WTC11 (cell line): ENCODE measurements around the gene EHD1.

Experiments
- AFF4 ChIP-seq: sonication (generic); formaldehyde crosslinking; IDR thresholded peaks from 2 replicates; pipeline ENCODE4 v1.8.1; 2023; ENCODE audit warnings: mild to moderate bottlenecking, missing genetic modification reagents, borderline replicate concordance
- ATF1 ChIP-seq: sonication (generic); formaldehyde crosslinking; IDR thresholded peaks from 2 replicates; pipeline ENCODE4 v1.8.1; 2023; ENCODE audit warnings: mild to moderate bottlenecking, moderate library complexity, missing genetic modification reagents
- CBFB ChIP-seq: sonication (generic); formaldehyde crosslinking; IDR thresholded peaks from 2 replicates; pipeline ENCODE4 v1.8.1; 2022; ENCODE audit warnings: mild to moderate bottlenecking, low read depth, missing genetic modification reagents
- CTCF ChIP-seq: fragments of 200-600 bp; IDR thresholded peaks from 2 replicates; pipeline ENCODE4 v1.8.0; 2022; ENCODE audit warnings: antibody characterized with exemption
- FOXJ3 ChIP-seq: sonication (generic); formaldehyde crosslinking; IDR thresholded peaks from 2 replicates; pipeline ENCODE4 v1.9.0; 2021; ENCODE audit warnings: missing genetic modification reagents, mild to moderate bottlenecking, borderline replicate concordance
- IRF2 ChIP-seq: sonication (generic); formaldehyde crosslinking; IDR thresholded peaks from 2 replicates; pipeline ENCODE4 v1.8.0; 2022; ENCODE audit warnings: low read depth, missing genetic modification reagents, borderline replicate concordance
- JUN ChIP-seq: sonication (generic); formaldehyde crosslinking; IDR thresholded peaks from 2 replicates; pipeline ENCODE4 v1.8.0; 2023; ENCODE audit warnings: mild to moderate bottlenecking, missing genetic modification reagents
- NR3C1 ChIP-seq: sonication (generic); formaldehyde crosslinking; conservative IDR thresholded peaks from 2 replicates; pipeline ENCODE4 v1.8.1; 2023; ENCODE audit warnings: low read depth, mild to moderate bottlenecking, missing genetic modification reagents
- ZNF138 ChIP-seq: sonication (generic); formaldehyde crosslinking; conservative IDR thresholded peaks from 2 replicates; pipeline ENCODE4 v1.8.1; 2022; ENCODE audit warnings: mild to moderate bottlenecking, moderate library complexity, missing genetic modification reagents
- ZNF317 ChIP-seq: sonication (generic); formaldehyde crosslinking; IDR thresholded peaks from 2 replicates; pipeline ENCODE4 v1.8.1; 2023; ENCODE audit warnings: low read depth, mild to moderate bottlenecking, moderate library complexity, missing genetic modification reagents, borderline replicate concordance
- TF ChIP-seq, protein P1 (sequence below): sonication (generic); formaldehyde crosslinking; conservative IDR thresholded peaks from 2 replicates; pipeline ENCODE4 v1.8.1; 2022; ENCODE audit warnings: mild to moderate bottlenecking, missing genetic modification reagents
- TF ChIP-seq, protein P2 (sequence below): sonication (generic); formaldehyde crosslinking; IDR thresholded peaks from 2 replicates; pipeline ENCODE4 v1.8.1; 2023; ENCODE audit warnings: mild to moderate bottlenecking, missing genetic modification reagents, moderate library complexity
- TF ChIP-seq, protein P3 (sequence below): sonication (generic); formaldehyde crosslinking; IDR thresholded peaks from 2 replicates; pipeline ENCODE4 v1.8.1; 2023; ENCODE audit warnings: mild to moderate bottlenecking, moderate library complexity, missing genetic modification reagents

- TF ChIP-seq ZNF138 (CRISPR knock-in tag) (no peak), CTCF (no peak), CBFB (CRISPR knock-in tag) (no peak), FOXJ3 (CRISPR knock-in tag) (no peak), IRF2 (no peak), ATF1 (CRISPR knock-in tag) (no peak), ZNF317 (CRISPR knock-in tag) (no peak), NR3C1 (CRISPR knock-in tag) (no peak), AFF4 (CRISPR knock-in tag) (no peak), JUN (CRISPR knock-in tag) (no peak)
- TF ChIP-seq, protein P1, sequence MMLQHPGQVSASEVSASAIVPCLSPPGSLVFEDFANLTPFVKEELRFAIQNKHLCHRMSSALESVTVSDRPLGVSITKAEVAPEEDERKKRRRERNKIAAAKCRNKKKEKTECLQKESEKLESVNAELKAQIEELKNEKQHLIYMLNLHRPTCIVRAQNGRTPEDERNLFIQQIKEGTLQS (CRISPR knock-in tag) = no peak
- TF ChIP-seq, protein P2, sequence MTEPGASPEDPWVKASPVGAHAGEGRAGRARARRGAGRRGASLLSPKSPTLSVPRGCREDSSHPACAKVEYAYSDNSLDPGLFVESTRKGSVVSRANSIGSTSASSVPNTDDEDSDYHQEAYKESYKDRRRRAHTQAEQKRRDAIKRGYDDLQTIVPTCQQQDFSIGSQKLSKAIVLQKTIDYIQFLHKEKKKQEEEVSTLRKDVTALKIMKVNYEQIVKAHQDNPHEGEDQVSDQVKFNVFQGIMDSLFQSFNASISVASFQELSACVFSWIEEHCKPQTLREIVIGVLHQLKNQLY (CRISPR knock-in tag) = no peak
- TF ChIP-seq, protein P3, sequence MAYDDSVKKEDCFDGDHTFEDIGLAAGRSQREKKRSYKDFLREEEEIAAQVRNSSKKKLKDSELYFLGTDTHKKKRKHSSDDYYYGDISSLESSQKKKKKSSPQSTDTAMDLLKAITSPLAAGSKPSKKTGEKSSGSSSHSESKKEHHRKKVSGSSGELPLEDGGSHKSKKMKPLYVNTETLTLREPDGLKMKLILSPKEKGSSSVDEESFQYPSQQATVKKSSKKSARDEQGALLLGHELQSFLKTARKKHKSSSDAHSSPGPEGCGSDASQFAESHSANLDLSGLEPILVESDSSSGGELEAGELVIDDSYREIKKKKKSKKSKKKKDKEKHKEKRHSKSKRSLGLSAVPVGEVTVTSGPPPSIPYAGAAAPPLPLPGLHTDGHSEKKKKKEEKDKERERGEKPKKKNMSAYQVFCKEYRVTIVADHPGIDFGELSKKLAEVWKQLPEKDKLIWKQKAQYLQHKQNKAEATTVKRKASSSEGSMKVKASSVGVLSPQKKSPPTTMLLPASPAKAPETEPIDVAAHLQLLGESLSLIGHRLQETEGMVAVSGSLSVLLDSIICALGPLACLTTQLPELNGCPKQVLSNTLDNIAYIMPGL (CRISPR knock-in tag) = no peak
Measured at GRCh38 chr11:64875369-64876228, 2.8 kb downstream of the EHD1 start.
